GM18861 (cell line): Measurements from ENCODE around the gene RGPD3.
"Not testable (repeated sequence)": the region's sequence is repeated elsewhere in the genome, so short reads cannot be mapped to it uniquely, and the experiment has no call there.

Experiments used
- ATAC-seq: cut with Tn5 transposase; IDR thresholded peaks from one replicate; pipeline ENCODE4 v1.9.1; 2021; ENCODE audit not compliant: unreplicated experiment

The RGPD3 gene

DNA sequence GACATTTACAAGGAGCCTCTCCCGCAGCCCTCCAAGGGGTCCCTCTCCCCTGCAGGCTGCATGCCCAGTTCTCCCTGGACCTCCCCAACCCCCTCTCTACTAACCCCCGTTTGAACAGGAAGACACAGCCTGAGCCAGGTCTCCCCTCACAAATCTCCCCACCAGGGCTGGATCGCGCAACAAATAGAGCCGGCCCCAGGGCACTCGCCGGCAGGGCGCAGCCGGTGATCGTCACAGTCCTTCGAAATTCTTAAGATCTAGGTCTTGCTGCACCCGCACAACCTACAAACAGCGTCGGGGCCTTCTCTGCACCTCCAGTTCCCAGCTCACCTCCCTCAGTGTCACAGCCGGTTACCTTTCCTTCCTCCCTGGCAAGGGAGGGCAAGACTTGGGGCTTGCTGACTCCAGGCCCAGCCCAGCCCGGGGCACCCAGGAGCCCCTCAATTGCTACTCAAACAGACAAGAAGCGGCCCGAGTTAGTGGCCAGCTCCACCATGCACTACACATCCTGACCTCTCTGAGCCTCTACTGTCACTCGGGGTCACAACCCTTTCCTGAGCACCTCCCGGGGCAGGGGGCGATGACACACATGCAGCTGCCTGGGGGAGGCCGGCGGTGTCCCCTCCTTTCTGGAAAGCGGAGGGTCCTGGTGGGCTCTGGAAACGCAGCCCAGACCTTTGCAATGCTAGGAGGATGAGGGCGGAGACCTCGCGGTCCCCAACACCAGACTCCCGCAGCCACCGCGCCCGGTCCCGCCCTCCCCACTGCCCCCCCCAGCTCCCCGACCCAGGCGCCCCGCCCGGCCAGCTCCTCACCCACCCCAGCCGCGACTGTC lies 18.6 kb upstream of the RGPD3 start, which contains the start of gene CD8B2:
Gene CD8B2 (plus strand): TSS at position 814 of the 835 bp plus-strand sequence. CDS start 63 bp downstream, outside the sequence.
- not testable (repeated sequence) for ATAC-seq

DNA sequence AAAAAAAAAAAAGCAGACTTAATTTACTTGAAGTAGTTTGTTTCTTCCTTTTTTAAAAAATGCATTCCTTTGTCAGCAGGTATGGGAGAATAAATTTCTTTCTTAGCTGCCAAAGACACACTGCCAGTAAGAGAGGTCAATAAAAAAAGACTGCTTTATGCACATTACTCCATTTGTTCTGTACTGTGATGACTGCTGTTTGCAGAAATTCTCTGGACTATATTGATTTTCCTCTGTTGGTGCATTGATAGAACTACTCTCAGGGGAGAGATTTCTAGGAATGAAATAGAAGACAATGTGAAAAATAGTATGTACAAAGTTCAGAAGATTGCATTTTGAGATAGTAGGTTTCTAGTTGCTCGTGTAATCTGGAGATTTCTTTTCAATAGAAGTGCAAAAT lies 11.3 kb upstream of the RGPD3 start:
- not testable (repeated sequence) for ATAC-seq

DNA sequence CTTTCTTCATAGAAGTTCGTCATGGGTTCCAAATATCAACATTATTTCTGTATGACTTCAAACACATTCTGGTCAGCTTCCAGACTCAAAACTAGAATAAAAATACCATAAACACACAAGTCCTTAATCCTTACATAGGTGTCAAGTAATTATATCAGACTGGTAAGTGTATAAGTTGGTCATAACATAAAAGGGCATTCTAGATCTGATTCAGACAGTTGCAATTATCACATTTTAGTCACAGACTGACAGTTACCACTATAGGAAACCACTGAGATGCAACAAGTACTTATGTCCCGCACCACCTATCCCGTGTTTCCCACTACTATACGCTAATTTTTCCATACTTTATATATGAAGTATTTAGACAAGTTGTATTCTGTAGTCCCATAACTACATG lies 9.4 kb upstream of the RGPD3 start:
- ATAC-seq: not testable (repeated sequence)

DNA sequence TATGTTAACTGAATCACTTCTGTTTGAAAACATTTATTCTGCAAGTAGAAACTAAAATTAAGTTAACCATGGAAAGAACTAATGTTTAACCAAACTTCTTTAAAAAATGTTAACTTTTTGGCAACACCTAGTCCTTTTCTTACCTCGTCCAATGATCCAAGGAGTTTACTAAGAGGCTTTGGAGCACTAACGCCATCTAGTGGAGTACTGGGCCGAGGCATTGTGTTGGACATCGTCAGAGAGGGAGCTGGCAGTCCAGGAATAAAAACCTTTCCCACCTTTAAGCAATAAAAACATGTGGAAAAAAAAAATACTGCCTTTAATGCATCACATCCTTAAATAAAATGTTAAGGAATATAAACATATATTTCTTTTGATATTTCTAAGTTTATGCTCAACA lies 2.4 kb upstream of the RGPD3 start:
- ATAC-seq: not testable (repeated sequence)

DNA sequence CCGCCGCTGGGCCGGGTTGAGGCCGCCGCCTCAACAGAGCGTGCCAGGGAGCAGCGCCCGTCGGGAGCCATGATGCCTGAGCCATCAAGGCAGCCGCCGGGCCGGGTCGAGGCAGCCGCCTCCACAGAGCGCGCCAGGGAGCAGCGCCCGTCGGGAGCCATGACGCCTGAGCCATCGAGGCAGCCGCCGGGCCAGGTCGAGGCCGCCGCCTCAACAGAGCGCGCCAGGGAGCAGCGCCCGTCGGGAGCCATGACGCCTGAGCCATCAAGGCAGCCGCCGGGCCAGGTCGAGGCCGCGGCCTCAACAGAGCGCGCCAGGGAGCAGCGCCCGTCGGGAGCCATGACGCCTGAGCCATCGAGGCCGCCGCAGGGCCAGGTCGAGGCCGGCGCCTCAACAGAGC lies 697 bp downstream of the RGPD3 start:
- not testable (repeated sequence) for ATAC-seq

DNA sequence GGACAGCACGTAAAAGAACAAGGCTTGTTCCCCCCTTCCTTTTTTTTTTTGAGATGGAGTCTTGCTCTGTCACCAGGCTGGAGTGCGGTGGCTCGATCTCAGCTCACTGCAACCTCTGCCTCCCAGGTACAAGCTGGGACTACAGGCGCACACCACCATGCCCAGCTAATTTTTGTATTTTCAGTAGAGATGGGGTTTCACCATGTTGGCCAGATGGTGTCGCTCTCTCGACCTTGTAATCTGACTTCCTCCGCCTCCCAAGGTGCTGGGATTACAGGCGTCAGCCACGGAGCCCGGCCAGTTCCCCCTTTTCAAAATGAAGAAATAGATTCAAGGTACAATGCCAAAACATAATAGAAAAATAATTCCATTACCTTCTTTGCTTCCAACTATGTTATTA lies 6.3 kb downstream of the RGPD3 start:
- ATAC-seq: not testable (repeated sequence)

DNA sequence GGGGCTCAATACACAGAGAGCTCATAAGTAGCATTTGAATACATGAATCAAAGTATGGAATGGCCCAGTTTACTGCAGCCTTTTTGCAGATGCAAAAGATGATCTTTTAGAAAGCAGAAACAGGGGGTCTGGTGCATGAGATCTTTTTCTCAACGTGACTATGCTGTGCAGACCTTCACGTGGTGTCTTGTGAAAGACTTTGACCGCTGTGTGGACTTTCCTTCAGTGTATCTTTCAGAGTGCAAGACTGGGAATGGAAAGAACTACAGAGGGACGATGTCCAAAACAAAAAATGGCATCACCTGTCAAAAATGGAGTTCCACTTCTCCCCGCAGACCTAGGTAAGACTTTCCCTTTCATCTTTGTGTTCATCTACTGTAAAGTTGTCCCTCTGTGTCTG lies 77.5 kb downstream of the RGPD3 start:
- ATAC-seq: not testable (repeated sequence)

DNA sequence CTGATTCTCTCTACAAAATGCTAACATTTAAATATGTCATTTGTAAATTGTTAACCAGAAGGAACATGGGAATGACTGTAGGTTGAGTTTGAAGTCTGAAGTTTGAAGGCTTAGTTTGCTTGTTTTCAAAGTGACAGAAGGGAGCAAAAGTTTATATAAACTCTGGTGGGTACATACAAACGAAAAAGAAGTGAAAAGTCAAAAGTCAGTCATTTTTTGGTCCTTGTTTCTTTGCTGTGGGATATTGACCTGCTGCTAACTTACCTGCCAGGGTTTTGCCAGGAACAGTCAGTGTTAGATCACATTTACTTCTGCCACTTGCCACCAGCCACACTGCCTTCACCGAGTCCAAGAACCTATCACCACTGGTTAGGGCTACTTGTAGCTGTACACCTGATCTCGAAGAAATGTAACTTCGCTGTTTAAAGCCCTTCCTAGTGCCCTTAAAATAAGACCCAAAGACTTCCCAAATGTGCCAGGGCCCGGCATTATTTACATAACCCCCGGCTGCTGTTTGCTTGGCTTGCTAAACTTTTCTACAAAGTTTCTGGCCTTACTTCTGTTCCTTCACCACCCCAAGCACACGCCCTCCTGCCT lies 79.3 kb downstream of the RGPD3 start:
- ATAC-seq: not testable (repeated sequence)

DNA sequence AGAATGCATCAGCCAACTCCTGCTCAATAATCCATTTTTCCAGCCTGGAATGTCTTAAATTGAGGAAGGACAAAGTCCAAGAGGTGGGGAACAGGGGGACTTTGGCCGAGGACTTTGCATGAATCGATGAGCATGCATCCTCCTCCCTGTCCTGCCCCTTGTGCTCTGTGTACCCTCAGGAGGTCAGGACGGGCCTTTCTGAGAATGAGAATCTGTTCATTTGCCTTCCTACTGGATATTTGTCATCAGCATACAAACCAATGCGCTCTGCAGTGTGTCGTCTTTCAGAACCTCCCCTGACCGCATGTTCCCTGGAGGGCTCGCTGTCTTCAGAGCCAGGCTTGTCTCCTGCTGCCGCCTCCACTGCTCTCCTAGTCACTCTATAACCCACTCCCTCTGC lies 83.7 kb downstream of the RGPD3 start:
- not testable (repeated sequence) for ATAC-seq

DNA sequence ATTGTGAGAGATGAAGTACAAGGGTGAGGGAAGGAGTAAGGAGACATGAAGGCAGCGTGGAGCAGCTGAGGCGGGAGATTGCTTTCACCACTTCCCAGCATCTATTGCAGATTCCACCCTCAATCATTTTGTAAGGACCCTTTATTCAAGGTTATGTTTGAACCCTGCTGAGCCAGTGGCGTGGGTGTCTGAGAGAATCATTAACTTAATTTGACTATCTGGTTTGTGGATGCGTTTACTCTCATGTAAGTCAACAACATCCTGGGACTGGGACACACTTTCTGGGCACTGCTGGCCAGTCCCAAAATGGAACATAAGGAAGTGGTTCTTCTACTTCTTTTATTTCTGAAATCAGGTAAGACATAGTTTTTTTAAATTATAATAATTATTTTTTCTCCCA lies 86.3 kb downstream of the RGPD3 start:
- ATAC-seq: not testable (repeated sequence)

DNA sequence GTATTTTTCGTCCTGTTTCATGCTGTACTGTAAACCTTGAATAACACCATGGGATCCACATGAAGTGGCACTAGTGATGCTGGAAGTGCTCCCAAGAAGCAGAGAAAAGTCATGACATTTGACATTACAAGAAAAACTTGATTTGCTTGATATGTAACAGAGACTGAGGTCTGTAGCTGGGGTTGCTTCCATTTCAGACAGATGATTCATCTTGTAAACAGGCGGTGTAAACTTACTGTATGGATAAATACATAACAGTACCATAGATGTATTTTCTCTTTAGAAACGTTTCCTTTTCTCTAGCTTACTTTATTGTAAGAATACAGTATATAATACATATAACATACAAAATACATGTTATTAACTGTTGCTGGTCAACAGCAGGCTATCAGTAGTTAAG lies 88.6 kb downstream of the RGPD3 start:
- not testable (repeated sequence) for ATAC-seq

DNA sequence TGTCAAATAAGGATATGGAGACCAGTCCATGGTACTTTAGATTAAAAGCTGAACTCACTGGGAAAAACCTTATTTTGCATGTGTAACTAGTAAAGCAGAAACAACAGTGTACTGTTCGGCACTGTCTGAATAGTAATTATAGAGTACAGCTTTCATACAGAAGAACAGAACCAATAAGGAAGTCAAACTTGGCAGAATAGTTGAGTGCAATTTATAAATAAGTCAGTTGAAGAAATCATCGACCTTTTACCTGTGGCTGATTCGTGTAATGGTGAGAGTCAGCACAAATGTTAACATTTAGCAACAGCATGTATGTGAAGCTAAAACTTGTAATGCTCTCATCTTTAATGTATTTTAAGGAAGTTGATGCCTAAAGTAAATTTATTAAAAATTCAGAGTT lies 99.0 kb downstream of the RGPD3 start:
- peak; percentile 78 for ATAC-seq

DNA sequence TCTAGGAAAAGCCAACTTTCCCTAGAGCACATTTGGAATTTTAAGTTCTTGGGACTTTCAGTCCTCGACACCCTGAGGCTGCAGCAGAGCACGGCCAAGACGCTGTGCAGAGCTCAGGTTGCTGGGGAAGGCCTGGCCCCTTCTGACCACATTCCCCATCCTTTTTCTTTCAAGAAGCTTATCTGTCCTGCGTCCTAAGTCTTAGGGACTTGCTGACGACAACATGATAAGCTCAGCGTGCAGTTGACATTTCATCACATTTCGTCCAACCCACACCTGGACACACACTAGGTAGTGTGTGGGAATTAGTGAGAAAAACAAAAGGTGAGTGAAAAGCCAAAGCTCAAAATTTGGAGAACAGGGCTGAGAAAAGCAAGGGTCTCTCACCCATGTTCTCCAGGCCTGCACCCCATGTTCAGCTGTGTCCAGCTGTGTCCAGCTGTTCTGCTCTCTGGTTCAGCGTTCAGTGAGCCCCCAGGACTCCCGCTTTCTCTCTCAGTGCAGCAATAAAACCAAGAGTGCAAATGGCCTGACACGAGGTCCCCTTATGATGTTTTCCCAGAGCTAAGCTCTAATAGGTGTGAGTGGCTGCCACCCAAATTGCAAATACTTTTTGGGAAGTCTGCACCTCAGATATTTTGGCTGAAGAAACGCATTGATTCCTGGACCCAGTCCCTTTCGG lies 101.9 kb downstream of the RGPD3 start:
- ATAC-seq: no peak

DNA sequence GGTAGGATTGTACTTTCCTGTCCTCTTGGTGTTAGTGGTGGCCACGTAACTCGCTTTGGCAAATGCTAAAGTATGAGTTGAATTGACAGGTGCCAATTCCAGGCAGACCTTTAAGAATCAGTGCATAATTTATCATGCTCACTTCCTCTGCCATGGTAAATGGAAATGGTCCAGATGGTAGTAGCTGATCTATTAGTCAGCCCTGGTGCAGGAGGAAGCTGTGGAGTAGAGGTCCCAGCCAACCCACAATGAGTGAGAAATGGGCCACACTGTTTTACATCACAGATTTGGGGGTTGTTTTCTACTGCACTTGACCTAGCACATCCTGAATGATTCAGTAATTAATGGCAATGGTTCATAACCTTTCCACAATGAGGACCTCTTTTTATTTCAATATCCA lies 104.4 kb downstream of the RGPD3 start:
- no peak for ATAC-seq

DNA sequence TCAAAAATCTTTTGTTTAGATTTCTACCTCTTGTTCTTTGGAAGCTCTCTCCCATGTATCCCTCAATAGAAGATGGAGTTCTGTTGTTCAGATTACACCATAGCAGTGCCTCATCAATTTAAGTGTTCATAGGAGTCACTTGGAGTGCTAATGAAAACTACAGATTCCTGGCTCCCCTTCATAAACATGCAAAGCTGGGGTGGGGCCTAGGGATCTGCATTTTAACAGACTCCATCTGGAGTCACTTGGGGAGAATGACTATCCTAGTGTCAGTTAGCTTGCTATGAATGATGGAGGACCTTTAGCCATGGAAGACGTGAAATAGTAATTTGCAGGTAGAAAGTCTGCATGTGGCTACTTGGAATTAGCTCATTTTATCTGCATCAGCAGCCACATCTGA lies 105.4 kb downstream of the RGPD3 start:
- no peak for ATAC-seq

DNA sequence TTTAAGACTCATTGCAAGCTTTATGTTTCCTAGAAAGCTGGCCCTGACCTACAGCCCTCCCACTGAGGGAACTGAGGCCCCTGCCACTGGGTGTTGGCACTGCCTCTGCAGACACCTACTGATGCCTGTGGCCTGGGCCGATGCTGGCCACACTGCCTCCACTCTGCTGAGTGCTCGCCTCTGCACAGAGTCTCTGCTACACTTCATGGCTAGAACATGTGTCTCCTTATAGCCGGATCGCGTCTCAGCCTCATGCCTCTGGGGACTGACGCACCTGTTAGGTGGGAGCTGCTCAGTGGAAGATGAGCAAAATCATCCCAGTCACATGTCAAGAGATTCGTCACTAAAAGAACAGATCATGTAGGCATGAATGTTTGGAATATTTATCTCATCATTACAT lies 108.7 kb downstream of the RGPD3 start:
- ATAC-seq: no peak

DNA sequence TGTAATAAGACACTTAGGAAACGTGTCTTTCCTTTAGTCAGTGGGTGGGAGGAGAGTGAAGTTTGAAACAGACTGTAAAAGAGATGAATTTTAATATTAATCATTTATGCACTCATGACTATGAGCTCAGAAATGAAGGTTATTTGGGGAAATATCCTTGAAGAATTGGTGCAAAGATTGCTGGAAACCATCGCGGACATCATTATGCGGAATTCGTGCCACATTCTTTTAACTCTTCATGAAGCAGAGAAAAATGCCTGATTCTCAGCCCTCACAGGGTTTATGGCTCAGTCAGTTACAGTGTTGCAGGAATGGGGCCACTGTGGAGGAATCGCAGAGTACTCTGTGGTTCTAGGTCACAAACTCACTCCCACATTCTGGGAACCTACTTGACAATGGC lies 109.7 kb downstream of the RGPD3 start:
- ATAC-seq: no peak

DNA sequence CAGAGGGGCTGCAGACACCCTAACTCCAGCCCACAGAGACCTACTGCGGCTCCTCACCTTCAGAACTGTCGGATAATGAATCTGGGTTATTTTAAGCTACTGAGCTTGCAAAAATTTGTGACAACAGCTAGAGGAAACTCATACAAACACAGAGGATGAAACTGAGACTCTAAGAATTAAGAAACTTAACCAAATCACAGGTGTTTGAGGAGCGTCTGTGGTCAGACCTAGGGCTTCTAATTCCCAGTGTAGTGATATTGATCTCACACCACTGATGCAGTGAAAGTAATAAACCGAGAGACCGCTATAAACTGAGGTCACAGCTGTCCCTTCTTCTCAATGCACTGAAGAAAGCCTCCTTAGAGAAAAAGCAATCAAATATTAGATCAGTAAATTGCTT lies 110.1 kb downstream of the RGPD3 start:
- ATAC-seq: no peak

DNA sequence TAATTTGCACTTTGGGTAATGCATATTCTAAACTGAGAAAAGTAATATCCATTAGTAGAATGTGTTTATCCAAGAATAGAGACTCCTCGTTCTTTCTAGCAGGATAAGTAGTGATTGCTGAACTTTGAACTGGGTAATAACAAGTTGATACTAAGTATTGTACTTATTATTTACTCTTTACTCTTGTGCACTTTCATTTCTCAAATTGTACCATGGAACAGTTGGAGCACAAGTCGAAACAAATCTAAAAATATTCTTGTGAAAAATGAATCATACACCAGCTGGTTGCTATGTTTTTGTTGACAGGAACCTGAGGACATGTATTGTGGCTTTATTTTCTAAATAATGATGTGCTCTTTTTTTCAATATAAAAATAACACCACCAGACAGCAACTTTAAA lies 111.9 kb downstream of the RGPD3 start:
- ATAC-seq: no peak

DNA sequence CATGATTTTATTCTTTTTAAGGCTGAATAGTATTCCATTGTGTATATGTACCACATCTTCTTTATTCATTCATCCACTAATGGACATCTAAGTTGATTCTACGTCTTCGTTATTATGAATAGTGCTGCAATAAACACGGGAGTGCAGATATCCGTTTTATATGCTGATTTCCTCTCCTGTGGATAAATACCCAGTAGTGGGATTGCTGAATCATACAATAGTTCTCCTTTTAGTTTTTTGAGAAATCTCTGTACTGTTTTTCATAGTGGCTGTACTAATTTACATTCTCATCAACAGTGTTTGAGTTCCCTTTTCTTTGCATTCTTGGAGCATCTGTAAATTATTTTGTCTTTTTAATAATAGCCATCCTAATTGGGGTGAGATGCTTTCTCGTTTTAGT lies 114.5 kb downstream of the RGPD3 start:
- no peak for ATAC-seq

DNA sequence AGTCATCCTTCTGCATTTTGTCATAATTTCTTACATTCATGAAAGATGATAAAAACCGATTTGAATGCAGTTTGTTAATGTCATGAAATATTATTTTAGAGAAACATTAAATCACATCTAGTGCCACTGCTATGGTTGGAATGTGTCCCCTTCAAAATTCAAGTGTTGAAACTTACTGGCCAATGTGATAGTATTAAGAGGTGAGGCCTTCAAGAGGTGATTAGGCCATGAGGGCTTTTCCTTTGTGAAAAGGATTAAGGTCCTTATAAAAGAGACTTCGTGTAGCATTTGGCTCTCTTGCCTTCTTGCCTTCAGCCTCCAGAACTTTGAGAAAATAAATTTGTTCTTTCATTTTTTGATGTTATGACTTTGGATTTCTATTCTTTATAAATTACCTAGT lies 117.2 kb downstream of the RGPD3 start:
- ATAC-seq: no peak

DNA sequence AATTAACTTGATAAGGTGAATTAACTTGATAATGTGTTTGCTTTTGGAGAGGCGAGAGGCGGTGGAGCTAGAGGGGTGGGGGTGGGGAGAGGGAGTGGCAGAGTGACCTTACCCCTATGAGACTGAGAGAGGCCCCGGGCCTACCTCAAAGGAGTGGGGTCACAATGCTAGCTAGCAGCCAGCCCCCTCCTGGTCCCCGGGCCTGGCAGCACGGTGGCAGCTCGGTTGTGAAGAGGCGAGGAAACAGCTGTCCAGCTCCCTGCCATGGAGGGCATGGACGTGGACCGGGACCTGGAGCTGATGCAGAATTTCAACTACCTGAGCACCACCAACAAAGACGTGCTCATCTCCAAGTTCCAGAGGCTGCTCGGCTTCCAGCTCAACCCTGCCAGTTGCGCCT lies 123.9 kb downstream of the RGPD3 start:
- ATAC-seq: no peak
